ENCODE results near the gene MAP3K2. TPM values are rescaled to one million over a fixed set of nuclear protein-coding genes. Genes with fewer than 3 reads are reported as not detected.

MAP3K2 gene
- total and polyA plus RNA-seq, 2 experiments from 2014 or later, result 10.2 to 23.5 TPM

- H3K4me3 ChIP-seq, result no peak overlapping the region
- H2AFZ ChIP-seq, result no peak overlapping the region
- Mint-ChIP-seq H3K36me3 (ENCODE audit: low read depth) (peaks cover 64% of the 10 kb centered on the region), H3K4me3 (no peak overlapping the region), H3K9me3 (no peaks in the 10 kb centered on the region; the same call in 2 of the 3 replicates), H3K4me1 (no peaks in the 10 kb centered on the region; the same call in 2 of the 3 replicates), H3K27me3 (ENCODE audit: insufficient read depth, low read depth, poor library complexity) (peaks cover 3% of the 10 kb centered on the region), H3K27ac (no peak overlapping the region)
- no peak overlapping the region for H3K27ac ChIP-seq (ENCODE audit: low read depth)
- no peaks in the 10 kb centered on the region for H3K4me1 ChIP-seq (ENCODE audit: insufficient read depth)
- no peaks in the 10 kb centered on the region for H3F3A ChIP-seq (replicated peaks; ENCODE audit: low read depth)
- no peaks in the 10 kb centered on the region for H3K27me3 ChIP-seq (ENCODE audit: insufficient read depth)
- H3K4me2 ChIP-seq, result no peak overlapping the region
- TF ChIP-seq JUNB (IDR thresholded peaks at IDR 0.05; ENCODE audit: unreplicated experiment) (no peak), NANOG (IDR thresholded peaks at IDR 0.05; ENCODE audit: borderline replicate concordance) (no peak), ZNF114 (CRISPR knock-in tag; IDR thresholded peaks at IDR 0.05) (no peak), CTCF (conservative IDR thresholded peaks at IDR 0.05; ENCODE audit: low read depth in 2 of 2) (no peak), STAT1 (IDR thresholded peaks at IDR 0.05; ENCODE audit: unreplicated experiment) (no peak), POLR2AphosphoS5 (IDR thresholded peaks at IDR 0.05; ENCODE audit: low read depth) (no peak), ETS1 (IDR thresholded peaks at IDR 0.05) (no peak), REST (IDR thresholded peaks at IDR 0.05; ENCODE audit: unreplicated experiment) (no peak), EZH2 (IDR thresholded peaks at IDR 0.05; ENCODE audit: low read depth, unreplicated experiment) (no peak), ZNF462 (CRISPR knock-in tag; IDR thresholded peaks at IDR 0.05) (no peak), CREB1 (CRISPR knock-in tag; IDR thresholded peaks at IDR 0.05; ENCODE audit: low read depth) (no peak), ZNF331 (CRISPR knock-in tag; IDR thresholded peaks at IDR 0.05; ENCODE audit: low read depth) (no peak), EZH2phosphoT487 (IDR thresholded peaks at IDR 0.05; ENCODE audit: unreplicated experiment) (no peak)
- no peaks in the 10 kb centered on the region for H4K20me1 ChIP-seq (replicated peaks; ENCODE audit: insufficient read depth)
- no peak for ATAC-seq
- H3K36me3 ChIP-seq (ENCODE audit: insufficient read depth), result peaks cover 6% of the 10 kb centered on the region
- DNase-seq (ENCODE audit: low spot score), result no peak
- H3K9me2 ChIP-seq (ENCODE audit: insufficient read depth), result no peaks in the 10 kb centered on the region
- no peaks in the 10 kb centered on the region for H3K79me2 ChIP-seq (replicated peaks; ENCODE audit: insufficient read depth)
Observed at GRCh38 chr2:127259355-127259754, 128.4 kb downstream of the MAP3K2 start.
